HUDEP-2 (cell line): ENCODE data around the gene EAPP.
"Not testable (repeated sequence)": the region's sequence is repeated elsewhere in the genome, so short reads cannot be mapped to it uniquely, and the experiment has no call there.

Experiments
- DNase-seq, 76 experiments: peaks; one replicate each; lab custom pipeline; 2025; ENCODE audit not compliant: unreplicated experiment in 76 of 76; lab: John Stamatoyannopoulos, UW

Gene EAPP

GRCh38 chr14:34539407-34540180 lies at the start of gene EAPP:
TSS of gene EAPP (minus strand) at chr14:34539701. CDS start at chr14:34539628, 73 bp downstream.
- no peak for DNase-seq

GRCh38 chr14:34583525-34583924 lies 44.0 kb upstream of the EAPP start:
- DNase-seq, result no peak

- DNase-seq, result no peak
Observed at GRCh38 chr14:34582117-34582680, 42.7 kb upstream of the EAPP start.

- DNase-seq, result no peak
Observed at GRCh38 chr14:34580381-34580780, 40.9 kb upstream of the EAPP start.

GRCh38 chr14:34571771-34572170 lies 32.3 kb upstream of the EAPP start:
- no peak for DNase-seq

- DNase-seq, result no peak
Observed at GRCh38 chr14:34569750-34570149, 30.2 kb upstream of the EAPP start.

GRCh38 chr14:34568803-34569202 lies 29.3 kb upstream of the EAPP start:
- no peak for DNase-seq

- no peak for DNase-seq
Observed at GRCh38 chr14:34562776-34563150, 23.3 kb upstream of the EAPP start.

GRCh38 chr14:34562037-34562775 lies 22.7 kb upstream of the EAPP start:
- not testable (repeated sequence) for DNase-seq

GRCh38 chr14:34556498-34556829 lies 17.0 kb upstream of the EAPP start:
- not testable (repeated sequence) for DNase-seq

- DNase-seq, result not testable (repeated sequence)
Observed at GRCh38 chr14:34555583-34556497, 16.3 kb upstream of the EAPP start.

GRCh38 chr14:34554540-34555250 lies 15.2 kb upstream of the EAPP start:
- DNase-seq, result no peak

- DNase-seq, result not testable (repeated sequence)
Observed at GRCh38 chr14:34549276-34549966, 9.9 kb upstream of the EAPP start.

- no peak for DNase-seq
Observed at GRCh38 chr14:34548472-34548981, 9.0 kb upstream of the EAPP start.

- not testable (repeated sequence) for DNase-seq
Observed at GRCh38 chr14:34547136-34547520, 7.6 kb upstream of the EAPP start.

- not testable (repeated sequence) for DNase-seq
Observed at GRCh38 chr14:34546272-34547135, 7.0 kb upstream of the EAPP start.

- DNase-seq, result not testable (repeated sequence)
Observed at GRCh38 chr14:34540181-34541059, 919 bp upstream of the EAPP start.
